Stimulated activated naive CD4-positive, alpha-beta T cell treated with Interleukin-2 at 50 U/mL for 16 hours (primary cell): ENCODE data around the gene SUFU.

ENCODE experiments used
- DNase-seq: peaks from one replicate; lab custom pipeline; 2025; lab: John Stamatoyannopoulos, UW

Gene SUFU

DNA sequence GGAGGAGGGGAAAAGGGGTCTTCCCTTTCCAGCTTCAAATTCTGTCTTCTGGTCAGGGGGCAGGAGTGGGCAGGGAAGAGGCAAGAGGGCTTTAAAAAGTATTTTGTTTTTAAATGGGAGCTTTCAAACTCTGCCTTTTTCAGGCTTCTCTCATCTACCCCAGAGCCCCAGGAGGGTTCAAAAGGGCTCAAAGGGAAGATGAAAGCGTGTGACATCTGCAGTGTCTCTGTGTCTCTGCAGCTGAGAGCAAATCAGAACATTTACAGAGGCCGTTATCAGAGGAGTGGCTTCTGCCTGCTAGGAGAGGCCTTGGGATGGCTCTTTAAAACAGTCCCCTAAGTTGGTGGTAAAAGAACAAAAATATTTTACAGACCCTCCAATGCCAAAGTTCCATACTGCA, 170.8 kb downstream of the SUFU start:
- DNase-seq = no peak

DNA sequence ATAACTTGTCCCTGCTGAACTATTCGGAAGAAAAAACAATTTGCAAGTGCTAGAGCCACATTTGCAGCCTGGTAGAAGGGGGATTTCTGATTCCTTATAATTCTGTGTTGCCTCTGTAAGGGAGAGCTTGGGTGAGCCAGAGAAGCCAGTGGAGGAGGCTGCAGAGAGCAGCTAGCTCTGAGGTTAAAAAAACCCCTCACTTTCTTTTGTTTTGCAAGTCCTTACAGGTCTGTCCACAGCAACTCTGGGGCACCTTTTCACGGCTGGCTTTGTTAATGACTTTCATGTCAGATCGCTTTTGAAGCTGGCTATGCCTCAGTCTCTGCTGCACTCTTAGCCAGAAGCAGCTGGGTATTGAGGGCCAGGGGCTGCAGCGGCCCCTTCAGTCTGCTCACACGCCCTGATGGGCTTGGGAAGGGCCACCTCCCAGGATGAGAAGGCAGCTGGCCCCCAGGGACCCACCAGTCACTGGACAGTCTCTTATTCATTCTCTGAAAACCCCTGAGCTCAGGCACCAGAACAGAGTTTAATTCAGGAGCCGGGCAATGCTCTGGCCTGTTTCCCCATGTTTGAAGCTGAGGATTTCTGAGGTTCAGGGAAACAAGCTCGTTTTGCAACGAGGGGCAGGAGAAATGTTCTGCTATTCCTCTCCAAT, 171.4 kb downstream of the SUFU start:
- no peak for DNase-seq

DNA sequence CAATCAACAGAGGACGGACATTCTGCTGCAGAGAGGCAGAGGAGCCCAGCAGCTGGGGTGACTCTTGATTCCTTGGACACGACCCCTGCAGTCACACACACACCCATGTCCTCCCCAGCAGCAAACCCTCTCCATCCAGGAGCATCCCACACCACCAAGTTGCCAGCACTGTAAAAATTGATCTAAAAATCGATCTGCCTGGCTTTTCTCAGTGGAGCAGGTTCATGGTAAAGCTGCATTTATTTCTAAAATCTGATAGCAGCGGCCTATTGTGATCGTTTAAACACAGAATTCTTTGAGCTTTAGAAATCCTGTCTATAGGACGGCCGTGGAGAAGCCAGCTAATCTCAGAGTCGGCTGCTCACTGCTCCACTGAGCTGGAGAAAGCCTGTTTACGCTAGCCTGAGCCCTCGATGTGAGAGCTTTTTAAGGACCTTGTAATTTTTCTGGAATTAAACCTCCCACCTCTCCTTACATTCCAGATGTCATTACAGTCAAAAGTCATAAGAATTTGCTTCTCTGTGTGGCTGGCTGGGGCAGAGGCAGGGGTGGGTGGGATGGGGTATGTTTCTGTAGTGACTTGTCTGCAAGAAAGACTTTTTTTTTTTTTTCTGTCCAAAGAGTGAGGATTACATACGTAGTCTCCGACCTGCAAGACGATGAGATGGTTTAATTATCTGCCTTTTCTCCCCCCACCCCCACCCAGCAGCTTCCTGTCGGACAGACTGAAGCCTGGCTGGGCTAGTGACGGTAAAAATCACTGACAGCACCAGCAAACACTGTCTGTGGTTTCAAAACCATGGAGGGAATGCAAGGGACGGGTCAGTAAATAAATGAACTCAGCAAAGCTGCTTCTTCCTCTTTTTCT, 172.1 kb downstream of the SUFU start:
- DNase-seq = no peak

DNA sequence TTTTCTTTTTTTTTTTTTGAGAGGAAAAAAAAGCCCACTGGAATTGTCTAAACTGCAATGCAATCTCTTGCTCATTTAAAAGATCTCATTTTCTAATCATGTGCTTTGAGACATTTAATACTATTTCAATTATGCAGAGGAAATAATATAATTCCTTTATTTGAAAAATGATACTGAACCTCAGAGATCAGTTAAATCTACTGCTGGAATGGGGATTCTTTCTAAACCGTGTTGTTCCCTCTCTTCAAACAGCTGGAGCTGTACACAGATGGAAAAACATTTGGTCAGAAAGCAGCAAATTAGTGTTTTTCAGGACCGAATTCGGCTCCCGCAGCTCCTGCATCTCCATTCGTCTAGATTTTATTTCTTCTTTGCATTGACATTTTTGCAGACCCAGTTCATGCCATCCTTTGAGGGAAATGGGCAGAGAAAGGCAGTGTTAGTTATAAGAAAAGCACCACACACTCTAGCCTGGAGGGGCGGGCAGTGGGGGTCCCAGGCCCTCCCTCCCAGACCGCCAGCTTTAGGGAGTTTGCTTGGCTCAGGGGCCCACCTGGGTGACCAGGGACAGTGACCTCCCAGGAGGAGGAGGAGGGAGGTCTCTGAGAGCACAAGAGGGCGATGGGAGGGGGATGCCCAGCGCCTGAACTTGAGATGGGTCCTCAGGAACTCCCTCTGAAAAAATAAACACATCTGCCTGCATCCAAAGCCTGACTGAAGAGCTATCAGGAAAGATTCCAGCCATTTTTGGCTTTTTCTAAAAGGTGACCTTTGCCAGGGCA, 173.0 kb downstream of the SUFU start:
- DNase-seq = no peak

DNA sequence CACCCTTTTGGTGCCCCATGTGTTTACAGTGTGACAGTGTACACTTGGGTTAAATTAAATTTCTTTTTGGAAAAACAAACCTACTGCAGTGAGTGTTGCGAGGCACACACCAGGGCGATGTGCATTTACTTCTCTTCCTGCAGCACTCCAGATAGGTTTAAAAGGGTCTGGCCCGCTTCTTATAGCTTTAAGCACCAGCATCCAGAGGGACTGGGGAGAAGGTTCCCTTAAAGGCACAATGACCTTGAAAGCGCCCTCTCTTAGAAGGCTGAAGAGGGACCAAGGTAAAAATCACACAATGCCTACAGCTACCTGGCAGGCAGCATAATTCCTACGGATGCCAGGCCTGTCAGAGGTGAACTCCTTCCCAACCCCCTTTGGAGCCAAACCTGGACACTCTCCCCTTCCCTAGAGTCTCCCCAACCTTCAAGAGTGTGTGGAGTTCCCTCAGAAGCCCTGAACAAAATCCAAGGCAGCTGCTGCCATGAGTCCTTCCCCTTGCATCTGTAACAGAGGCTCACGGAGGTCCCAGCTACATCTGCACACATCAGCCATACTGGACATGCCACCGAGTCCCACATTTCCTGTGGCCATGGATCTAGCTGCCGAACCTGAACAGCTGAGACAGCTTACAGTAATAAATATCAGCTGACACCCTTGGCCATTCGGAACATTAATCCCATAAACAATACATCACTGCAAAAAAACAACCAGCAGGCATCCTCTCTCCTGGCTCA, 173.7 kb downstream of the SUFU start:
- DNase-seq = no peak

DNA sequence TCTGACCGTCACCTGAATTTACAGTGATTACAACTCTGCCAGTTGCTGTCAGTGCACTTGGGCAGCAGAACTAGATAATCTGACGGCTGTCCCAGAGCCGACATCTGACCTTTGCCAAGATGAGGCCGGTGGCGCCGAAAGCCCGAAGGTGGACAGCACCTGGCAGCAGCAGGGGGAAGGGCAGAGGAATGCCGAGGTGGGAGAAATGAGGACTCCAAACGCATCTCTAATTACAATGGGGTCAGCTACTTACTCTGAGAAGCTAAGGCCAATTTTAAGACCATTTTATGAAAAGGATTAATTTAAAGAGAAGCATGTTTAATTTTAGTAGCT, 174.3 kb downstream of the SUFU start:
- no peak for DNase-seq

DNA sequence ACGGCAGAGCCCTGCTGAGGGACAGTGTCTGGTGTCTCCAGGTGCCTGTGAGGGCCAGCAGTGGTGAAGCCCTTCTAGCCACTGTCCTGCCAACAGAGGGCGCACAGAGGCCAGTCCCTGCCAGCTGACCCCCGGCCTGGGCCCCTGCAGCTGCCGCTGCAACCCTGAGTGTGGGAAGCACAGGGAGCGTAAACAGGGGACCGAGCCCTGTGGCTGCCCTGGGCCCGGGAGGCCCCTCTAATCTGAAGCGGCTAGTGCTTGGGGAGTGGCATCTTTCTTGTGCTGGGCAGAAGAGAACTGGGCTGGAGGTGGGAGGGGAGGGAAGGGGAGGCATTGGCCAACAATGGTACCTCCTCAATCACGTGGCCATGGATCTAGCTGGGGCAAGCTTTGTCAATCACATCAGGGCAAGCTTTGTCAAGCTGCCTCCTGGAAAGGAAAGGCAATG, 175.1 kb downstream of the SUFU start:
- DNase-seq = no peak

GRCh38 chr10:102679596-102679995, 175.8 kb downstream of the SUFU start:
- no peak for DNase-seq

- DNase-seq = no peak
Measured at GRCh38 chr10:102681696-102682095, 177.9 kb downstream of the SUFU start.

- DNase-seq = no peak
Measured at GRCh38 chr10:102682416-102682815, 178.6 kb downstream of the SUFU start.

DNA sequence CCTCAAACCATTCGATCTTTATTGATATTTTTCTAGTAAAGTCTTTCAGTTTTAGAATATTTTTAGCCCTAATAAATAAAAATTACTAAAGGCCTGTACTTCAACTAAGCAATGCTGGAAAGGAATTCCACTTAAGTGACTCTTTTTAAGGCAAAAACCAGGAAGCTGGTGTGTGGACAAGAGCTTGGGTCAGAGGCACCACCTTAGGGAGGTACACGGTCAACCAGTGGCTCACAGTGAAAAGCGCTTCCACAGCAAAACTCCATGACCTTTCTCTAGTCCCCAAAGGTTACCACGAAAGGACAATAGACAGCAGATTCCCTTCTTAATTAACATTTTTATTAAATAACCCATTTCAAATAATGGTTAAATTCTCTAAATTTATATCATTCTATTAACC, 179.2 kb downstream of the SUFU start:
- no peak for DNase-seq
